MG63 (cell line): Measurements from ENCODE around the gene CAMK1D. TPM values are rescaled to one million over a fixed set of nuclear protein-coding genes. Genes with fewer than 3 reads are reported as not detected.
"Not testable (repeated sequence)": the region's sequence is repeated elsewhere in the genome, so short reads cannot be mapped to it uniquely, and the experiment has no call there.

ENCODE experiments used
- DNase-seq: peaks from one replicate; pipeline ENCODE4 v3.0.0-alpha.2; 2020
- H3K27me3 ChIP-seq: fragments of 250-450 bp; sonication (Bioruptor Pico); 2 replicates; pipeline ENCODE4 v1.5.1; 2020; ENCODE audit warnings: mild to moderate bottlenecking, moderate library complexity
- H3K36me3 ChIP-seq: fragments of 250-450 bp; sonication (Bioruptor Pico); 2 replicates; pipeline ENCODE4 v1.5.1; 2020; ENCODE audit warnings: mild to moderate bottlenecking, moderate library complexity
- H3K4me3 ChIP-seq: fragments of 250-450 bp; sonication (Bioruptor Pico); 2 replicates; pipeline ENCODE4 v1.5.1; 2020; ENCODE audit warnings: mild to moderate bottlenecking, moderate library complexity
- H3K9me3 ChIP-seq: fragments of 250-450 bp; sonication (Bioruptor Pico); 2 replicates; pipeline ENCODE4 v1.5.1; 2020; ENCODE audit warnings: mild to moderate bottlenecking, moderate library complexity
- total RNA-seq: library from RNA; depleted of rRNA; stranded (reverse); fragments of >200 nt; shearing (Covaris generic); gene quantifications from 2 replicates; pipeline ENCODE4 v1.2.3, GENCODE V29; 2014; ENCODE audit warnings: low replicate concordance; rRNA removed

CAMK1D gene
- total RNA-seq: 6.8 and 13.2 TPM in 2 replicates

DNA sequence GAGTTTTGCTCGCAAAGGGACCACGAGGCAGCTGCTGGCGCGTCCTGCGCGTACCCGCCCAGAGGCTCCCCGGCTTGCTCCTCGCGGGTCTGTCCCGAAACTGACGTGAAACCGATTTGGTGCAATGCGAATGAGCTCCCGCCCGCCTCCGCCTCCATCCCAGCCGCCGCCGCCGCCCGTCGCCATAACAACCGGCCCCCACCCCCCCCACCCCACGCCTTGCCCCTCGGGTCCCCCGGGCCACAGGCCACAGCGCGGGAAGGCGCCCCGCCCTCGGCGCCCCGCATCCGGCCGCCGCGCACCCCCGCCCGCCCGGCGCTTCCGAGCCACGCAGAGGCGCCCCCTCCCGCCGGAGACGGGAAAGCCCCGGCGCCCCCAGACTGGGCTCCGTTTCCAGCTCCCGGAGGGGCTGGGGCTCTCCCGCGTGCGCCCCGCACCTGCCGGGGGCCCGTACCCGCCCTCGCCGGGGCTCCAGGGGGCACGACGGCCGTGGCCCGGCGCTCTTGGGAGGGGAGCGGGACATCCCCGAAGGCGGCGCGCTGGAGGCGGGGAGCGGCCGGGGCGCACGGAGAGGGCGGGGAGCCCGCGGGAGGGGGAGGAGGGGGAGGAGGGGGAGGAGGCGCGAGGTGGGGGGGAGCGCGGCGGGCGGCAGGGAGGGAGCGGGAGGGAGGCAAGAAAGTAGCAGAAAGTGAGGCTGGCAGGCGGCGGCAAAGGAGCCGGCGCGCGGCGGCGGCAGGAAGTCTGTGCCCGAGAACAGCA is at the start of gene CAMK1D:
Gene CAMK1D (plus strand): TSS at position 678 of the 759 bp plus-strand sequence.
- H3K9me3 ChIP-seq: no peaks in the 10 kb centered on the region
- no peaks in the 10 kb centered on the region; the same call in 1 of the 2 replicates for H3K36me3 ChIP-seq
- DNase-seq: peak; percentile 80

DNA sequence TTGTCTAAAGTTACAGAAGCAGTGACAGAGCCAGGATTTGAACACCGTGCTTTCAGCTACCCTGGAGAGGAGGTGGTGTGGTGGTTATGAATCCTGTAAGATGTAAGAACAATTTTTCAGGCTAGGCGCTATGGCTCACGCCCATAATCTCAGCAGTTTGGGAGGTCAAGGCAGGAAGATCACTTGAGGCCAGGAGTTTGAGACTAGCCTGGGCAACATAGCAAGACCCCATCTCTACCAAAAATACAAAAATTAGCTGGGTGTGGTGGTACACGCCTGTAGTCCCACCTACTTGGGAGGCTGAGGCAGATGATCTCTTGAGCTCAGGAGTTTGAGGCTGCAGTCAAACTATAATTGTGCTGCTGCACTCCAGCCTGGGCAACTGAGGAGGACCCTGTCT is 48.3 kb upstream of the CAMK1D start:
- not testable (repeated sequence) for H3K27me3 ChIP-seq, H3K9me3 ChIP-seq, DNase-seq

More for the DNA sequence above, at the start of gene CAMK1D:
- Histone ChIP-seq H3K4me3 (peak within 1 kb of the TSS; percentile 71), H3K27me3 (no peaks in the 10 kb centered on the region)

DNA sequence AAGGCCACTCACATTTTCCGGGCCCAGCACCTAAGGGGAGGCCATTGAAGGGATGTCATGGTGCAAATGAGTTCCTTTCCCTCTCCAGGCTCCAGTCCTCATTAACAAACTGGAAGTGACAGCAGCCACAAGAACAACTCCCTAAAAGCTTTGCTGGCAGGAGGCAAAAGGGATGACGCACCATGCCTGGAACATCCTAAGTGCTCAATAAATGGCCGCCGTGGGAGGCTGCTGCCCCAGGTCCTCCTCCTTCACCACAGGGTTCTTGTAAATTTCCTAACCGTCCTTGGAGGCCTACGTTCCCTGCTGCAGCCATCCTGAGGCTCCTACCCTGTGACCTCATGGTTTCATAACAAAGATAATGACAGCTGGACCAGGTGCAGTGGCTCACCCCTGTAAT is 41.3 kb upstream of the CAMK1D start:
- Histone ChIP-seq H3K4me3 (no peak overlapping the region), H3K36me3 (no peaks in the 10 kb centered on the region), H3K9me3 (no peaks in the 10 kb centered on the region), H3K27me3 (no peaks in the 10 kb centered on the region)
- DNase-seq: no peak

More for the DNA sequence above, 48.3 kb upstream of the CAMK1D start:
- H3K4me3 ChIP-seq, H3K36me3 ChIP-seq: not testable (repeated sequence)

DNA sequence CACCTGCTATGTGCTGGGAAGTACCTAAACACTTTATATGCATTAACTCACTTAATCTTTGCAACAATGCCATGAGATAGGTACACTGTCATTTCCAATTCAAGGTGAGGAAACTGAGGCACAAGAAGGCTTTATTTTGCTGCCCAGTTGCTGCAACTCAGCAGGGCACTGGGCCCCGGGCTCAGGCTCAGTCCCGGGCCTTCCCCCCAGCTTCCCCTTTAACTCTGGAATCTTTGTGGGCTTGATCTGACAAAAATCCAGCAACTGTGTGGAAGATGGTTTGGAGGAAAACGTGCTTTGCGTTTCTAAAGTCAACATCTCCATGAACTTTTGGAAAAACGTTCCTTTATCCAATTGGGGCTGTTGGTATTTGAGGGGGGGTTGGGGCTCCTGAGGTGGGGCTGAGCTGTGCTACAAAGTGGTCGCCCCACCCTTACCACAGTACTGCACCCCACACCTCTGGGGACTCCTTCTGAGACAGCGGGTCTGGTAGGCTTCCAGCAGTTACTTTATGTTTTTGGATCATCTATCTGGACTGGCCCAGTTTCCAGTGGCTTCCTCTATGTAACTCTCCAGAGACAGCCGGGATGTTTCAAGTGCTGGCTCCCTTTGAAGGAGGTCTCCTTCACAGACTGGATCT is 40.5 kb upstream of the CAMK1D start:
- no peak for DNase-seq
- no peaks in the 10 kb centered on the region for H3K9me3 ChIP-seq
- H3K36me3 ChIP-seq: no peaks in the 10 kb centered on the region
- H3K4me3 ChIP-seq: no peak overlapping the region
- no peaks in the 10 kb centered on the region for H3K27me3 ChIP-seq

DNA sequence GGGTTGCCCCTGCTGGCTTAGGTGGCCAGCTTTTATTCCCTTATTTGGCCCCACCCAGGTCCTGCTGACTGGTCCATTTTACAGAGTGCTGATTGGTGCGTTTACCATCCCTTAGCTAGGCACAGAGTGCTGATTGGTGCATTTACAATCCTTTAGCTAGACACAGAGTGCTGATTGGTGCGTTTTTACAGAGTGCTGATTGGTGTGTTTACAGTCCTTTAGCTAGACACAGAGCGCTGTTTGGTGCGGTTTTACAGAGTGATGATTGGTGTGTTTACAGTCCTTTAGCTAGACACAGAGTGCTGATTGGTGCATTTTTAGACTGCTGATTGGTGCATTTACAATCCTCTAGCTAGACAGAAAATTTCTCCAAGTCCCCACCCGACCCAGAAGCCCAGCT is 39.6 kb upstream of the CAMK1D start:
- H3K9me3 ChIP-seq, H3K27me3 ChIP-seq, H3K36me3 ChIP-seq, DNase-seq, H3K4me3 ChIP-seq: not testable (repeated sequence)

DNA sequence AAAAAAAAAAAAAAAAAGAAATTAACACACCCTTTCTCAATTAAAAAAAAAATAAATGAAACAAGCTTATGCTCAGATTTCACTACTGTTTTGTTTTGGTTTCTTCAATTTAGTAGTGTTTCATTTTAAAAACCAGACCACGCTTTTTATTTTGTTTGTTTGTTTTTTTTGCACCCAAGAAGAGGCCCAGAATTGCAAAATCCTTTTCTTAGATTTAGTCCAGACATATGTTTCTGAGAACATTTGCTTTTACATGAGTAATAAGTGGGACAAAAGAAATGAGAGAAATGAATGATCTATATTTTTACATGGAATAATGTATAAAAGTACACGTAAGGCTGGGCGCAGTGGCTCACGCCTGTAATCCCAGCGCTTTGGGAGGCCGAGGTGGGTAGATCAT is 34.5 kb upstream of the CAMK1D start:
- Histone ChIP-seq H3K4me3 (no peak overlapping the region), H3K9me3 (no peaks in the 10 kb centered on the region), H3K36me3 (no peaks in the 10 kb centered on the region), H3K27me3 (no peaks in the 10 kb centered on the region)
- no peak for DNase-seq

DNA sequence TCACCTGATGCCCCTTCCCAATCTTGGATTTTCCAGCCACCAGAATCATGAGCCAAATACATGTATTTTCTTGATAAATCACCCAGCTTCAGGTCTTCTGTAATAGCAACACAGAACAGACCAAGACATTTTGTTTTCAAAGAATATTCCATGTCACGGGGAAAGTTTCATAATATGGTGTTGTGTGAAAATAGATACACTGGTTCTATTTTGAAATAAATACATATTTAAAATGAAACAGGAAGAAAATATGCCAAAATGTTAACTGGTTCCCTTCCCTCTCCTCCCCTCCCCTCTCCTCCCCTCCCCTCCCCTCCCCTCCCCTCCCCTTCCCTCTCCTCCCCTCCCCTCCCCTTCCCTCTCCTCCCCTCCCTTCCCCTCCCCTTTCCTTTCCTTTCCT is 30.3 kb upstream of the CAMK1D start:
- no peaks in the 10 kb centered on the region for H3K27me3 ChIP-seq
- H3K4me3 ChIP-seq: no peak overlapping the region
- H3K9me3 ChIP-seq: no peaks in the 10 kb centered on the region
- DNase-seq: no peak
- H3K36me3 ChIP-seq: no peaks in the 10 kb centered on the region

DNA sequence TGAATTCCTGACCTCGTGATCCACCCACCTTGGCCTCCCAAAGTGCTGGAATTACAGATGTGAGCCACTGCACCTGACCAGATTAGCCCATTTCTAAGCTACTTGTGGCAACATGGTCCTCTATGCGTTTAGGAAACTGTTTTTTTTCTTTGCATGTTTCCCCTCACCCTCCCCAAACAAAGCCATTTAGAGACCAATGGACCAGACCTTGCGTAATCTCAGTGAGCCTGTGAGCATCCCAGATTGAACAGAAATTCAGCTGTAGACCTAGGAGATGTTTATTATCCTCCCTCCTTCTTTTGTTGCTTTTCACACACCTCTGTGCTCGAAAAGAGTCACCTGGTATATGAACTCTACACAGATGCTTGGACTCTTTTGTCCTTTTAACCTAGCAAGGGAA is 28.5 kb upstream of the CAMK1D start:
- Histone ChIP-seq H3K4me3 (no peak overlapping the region), H3K27me3 (no peaks in the 10 kb centered on the region), H3K9me3 (no peaks in the 10 kb centered on the region), H3K36me3 (no peaks in the 10 kb centered on the region)
- DNase-seq: no peak

DNA sequence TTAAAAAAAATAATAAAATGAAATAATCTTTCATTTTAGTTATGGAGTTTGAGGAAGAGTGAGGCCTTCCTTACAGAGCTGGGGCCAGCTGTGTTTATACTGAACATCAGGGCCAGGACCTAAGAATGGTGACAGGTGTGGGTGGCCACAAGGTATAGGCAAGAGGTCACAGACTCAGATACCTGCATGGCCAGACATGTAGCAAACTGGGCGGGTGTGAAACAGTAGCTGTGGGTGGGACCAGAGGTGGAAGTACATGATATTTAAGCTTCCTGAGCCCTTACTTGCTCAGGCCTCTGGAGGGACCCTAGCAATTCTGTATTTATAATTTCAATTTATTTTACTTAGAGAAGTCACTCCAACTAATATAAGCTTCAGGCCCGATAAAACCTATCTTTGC is 27.7 kb upstream of the CAMK1D start:
- DNase-seq: no peak
- no peaks in the 10 kb centered on the region for H3K36me3 ChIP-seq
- H3K4me3 ChIP-seq: no peak overlapping the region
- H3K9me3 ChIP-seq: no peaks in the 10 kb centered on the region
- no peaks in the 10 kb centered on the region for H3K27me3 ChIP-seq

DNA sequence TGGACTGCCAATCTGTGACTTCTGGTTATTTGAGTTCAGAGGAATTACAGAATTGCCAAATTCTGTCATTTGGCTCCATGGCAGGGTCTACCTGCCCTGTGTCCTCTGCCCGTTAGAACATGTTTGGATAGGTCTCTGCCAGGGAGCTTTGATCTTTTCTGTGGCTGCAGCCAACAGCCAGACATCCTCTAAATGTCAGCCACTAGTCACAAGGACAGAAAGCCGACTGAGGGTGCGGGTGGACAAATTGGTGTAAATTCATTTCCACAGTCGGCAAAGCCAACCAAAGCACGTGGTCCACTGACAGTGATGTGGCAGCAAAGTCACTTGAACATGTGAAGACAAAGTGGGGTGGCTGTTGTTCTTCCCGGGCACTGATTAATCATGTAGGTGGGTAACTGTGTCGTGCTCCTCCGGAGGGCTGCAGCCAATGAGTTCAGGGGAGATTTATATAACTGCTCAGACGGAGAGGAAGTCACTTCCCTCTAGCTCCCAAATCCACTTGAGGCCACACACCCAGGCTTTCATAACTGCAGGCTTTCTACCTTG is 26.7 kb upstream of the CAMK1D start:
- no peak for DNase-seq
- Histone ChIP-seq H3K9me3 (no peaks in the 10 kb centered on the region), H3K36me3 (no peaks in the 10 kb centered on the region), H3K27me3 (no peaks in the 10 kb centered on the region), H3K4me3 (no peak overlapping the region)

DNA sequence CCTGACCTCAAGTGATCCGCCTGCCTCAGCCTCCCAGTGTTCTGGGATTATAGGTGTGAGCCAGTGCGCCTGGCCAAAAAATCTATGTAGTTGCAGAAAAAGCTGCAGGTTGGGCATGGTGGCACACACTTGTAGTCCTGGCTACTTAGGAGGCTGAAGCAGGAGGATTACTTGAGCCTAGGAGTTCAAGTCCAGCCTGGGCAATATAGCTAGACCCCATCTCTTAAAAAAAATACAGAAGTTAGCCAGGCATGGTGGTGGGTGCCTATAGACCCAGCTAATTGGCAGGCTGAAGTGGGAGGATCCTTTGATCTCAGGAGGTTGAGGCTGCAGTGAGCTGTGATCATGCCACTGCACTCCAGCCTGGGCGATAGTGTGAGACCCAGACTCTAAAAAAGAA is 24.8 kb upstream of the CAMK1D start:
- no peaks in the 10 kb centered on the region for H3K27me3 ChIP-seq
- H3K9me3 ChIP-seq: no peaks in the 10 kb centered on the region
- no peak for DNase-seq
- H3K36me3 ChIP-seq: no peaks in the 10 kb centered on the region
- H3K4me3 ChIP-seq: no peak overlapping the region

DNA sequence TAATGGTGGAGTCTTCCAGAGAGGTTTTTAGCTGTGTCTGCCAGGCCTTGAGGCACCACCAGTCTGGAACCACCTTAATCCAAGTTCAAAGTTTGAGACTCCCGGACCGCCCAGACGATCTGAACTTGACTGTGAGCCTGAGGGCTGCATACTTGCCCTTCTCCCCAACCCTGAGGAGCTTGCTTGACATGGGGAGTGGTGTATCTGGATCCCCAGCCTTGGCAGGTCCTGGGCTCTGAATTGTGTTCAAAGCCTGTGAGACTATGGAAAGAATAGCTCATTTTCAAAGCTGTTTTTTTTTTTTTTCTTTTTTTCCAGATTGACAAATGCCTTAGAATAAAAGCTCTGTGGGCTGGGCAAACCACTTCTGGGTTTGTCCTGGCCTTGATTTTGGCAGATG is 22.3 kb upstream of the CAMK1D start:
- H3K9me3 ChIP-seq: no peaks in the 10 kb centered on the region
- no peak for DNase-seq
- no peaks in the 10 kb centered on the region for H3K36me3 ChIP-seq
- no peak overlapping the region for H3K4me3 ChIP-seq
- H3K27me3 ChIP-seq: no peaks in the 10 kb centered on the region

DNA sequence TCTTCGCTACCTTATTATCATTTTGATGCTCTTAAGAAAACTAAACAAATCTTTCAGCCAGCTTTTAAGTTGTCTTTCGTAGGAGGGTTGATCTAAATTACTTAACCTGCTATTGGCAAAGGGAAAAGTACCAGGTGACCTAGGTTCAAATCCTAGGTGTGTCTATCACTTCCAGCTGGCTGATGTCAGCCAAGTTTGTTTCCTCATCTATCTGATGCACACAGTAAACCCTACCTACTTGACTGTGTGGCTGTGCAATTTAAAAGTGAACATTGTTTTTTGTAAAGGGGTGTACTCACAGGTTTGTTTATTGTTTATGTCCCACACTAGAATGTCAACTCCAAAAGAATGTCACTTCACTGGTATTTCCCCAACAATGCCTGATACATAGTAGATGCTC is 21.9 kb upstream of the CAMK1D start:
- DNase-seq: no peak
- Histone ChIP-seq H3K9me3 (no peaks in the 10 kb centered on the region), H3K4me3 (no peak overlapping the region), H3K27me3 (no peaks in the 10 kb centered on the region), H3K36me3 (no peaks in the 10 kb centered on the region)

DNA sequence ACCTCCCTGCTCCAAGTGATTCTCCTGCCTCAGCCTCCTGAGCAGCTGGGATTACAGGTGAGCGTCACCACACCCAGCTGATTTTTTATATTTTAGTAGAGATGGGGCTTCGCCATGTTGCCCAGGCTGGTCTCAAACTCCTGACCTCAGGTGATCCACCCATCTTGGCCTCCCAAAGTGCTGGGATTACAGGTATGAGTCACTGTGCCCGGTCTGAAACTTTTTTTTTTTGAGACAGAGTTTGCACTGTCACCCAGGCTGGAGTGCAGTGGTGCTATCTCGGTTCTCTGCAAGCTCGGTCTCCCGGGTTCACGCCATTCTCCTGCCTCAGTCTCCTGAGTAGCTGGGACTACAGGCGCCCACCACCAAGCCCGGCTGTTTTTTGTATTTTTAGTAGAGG is 21.0 kb upstream of the CAMK1D start:
- not testable (repeated sequence) for H3K27me3 ChIP-seq, H3K4me3 ChIP-seq, H3K36me3 ChIP-seq, DNase-seq, H3K9me3 ChIP-seq

DNA sequence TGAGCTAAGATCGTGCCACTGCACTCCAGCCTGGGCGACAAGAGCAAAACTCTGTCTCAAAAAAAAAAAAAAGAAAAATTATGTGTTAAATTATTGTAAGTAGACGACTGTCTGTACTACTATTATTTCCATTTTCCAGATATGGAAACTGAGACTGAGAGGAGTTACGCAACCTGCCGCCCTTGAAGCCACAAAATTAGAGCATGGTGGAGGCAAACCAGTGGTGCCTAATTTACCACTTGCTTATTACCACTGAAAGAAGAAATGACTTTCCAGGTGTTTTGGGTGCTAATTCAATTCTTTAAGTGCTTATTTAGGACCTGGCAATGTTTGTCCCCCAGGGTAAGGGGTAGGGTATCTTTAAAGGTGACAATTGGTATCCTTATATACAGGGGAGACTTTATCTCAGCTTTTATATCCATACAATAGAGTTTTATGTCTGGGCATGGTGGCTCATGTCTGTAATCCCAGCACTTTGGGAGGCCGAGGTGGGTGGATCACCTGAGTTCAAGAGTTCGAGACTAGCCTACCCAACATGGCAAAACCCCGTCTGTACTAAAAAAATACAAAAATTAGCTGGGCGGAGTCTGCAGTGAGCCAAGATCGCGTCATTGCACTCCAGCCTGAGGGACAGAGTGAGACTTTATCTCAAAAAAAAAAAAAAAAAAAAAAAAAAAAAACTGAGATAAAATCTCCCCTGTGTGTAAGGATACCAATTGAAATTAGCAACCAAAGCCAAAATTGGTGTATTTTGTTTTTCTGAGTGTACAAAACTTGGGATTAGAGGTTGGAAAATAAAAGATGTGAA is 16.6 kb upstream of the CAMK1D start:
- no peaks in the 10 kb centered on the region for H3K27me3 ChIP-seq
- H3K4me3 ChIP-seq: no peak overlapping the region

DNA sequence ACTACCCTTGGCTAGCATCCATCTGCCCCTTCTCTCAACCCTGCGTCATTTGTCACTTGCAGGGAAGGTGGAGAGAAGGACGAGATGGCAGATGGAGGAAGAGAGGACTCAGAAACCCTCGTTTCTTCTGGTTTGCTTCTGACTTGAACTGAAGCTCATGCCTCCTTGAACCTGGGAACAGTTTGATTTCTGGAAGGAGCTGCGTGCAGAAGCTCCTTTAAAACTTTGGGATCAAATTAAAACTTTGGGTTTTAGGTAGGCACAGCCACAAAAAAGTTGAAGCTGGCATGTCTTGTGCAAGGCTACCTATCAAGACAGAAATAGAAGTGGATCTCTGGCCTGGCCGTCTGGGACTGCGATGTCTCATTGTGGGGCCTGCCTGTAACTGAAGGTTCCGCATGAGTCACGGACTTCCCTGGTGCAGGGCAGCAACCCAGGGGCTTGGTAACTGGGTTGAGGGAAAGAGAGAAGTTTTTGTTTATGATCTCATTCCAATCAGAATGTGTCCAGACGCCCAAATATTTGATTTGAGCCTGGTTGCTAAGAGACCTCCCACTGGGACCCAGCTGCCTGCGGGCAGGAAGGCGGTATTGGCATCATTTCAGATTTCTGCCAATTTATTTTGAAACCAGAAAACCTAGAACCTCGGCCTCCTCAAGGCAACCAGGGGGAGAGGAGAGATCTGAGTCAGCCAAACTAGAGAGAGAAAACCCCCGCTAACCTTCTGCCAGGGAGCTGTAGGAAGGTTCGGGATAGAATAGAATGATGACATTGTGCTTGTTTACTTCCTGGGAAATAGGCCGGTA is 15.8 kb upstream of the CAMK1D start:
- DNase-seq: peak; percentile 97
- Histone ChIP-seq H3K36me3 (no peaks in the 10 kb centered on the region), H3K4me3 (no peak overlapping the region), H3K9me3 (no peaks in the 10 kb centered on the region), H3K27me3 (no peaks in the 10 kb centered on the region)

More for the DNA sequence above, 16.6 kb upstream of the CAMK1D start:
- no peak for DNase-seq
- Histone ChIP-seq H3K9me3 (no peaks in the 10 kb centered on the region), H3K36me3 (no peaks in the 10 kb centered on the region)
